Measurements from ENCODE around the gene CATSPER4. TPM values are rescaled to one million over a fixed set of nuclear protein-coding genes. Genes with fewer than 3 reads are reported as not detected.

Gene CATSPER4
- polyA plus RNA-seq, 1 donor from 2014 or later: not detected

DNA sequence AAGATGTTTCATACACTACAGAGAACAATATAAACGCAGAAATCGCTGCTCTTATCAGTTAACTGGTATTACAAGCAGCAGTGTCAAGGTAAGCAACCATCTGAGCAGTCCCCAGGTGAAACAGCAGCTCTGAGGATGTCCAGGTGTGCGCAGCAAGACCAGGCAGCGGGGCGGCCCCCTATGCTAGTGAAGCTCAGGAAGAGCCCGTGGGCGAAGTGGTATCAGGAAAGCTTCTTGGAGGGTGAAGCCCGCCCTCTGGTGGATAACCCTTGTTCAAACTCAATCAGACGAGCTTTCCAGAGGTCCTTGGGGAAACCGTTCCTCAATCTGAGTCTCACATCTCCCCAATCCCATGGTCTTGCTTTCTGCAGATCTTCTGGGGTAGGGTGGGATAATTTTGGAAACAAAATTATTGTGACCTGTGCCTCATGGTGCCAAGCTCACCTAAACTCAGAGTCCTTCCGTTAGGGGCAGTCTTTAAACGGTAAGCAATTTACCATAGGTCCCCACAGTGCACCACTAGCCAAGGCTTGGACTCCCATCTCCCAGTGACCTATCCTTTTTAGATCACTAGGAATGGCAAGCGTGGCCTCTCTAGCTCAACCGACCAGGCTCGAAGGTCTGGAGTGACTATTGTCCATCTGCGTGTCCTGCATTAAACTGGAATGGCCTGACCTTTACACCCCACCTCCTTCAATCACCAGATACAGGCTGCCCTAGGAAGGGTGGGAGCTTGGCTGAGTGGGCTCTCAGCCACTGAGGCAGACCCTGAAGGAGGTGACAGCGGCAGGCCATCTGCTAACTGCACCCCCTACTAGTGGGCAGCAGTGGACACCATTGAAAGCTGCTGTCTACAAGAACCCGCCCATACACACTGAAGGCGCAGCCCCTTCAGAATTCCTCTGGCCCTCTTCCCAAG lies 45.1 kb upstream of the CATSPER4 start:
- Histone ChIP-seq H3K4me3 (ENCODE audit: low read length) (no peak overlapping the region), H3K9ac (ENCODE audit: low read length) (no peak overlapping the region), H4K20me1 (ENCODE audit: insufficient read depth) (no peaks in the 10 kb centered on the region), H3K27me3 (ENCODE audit: insufficient read depth, low read depth, low read length) (no peaks in the 10 kb centered on the region), H3F3A (ENCODE audit: insufficient read depth, low read length, poor library complexity, severe bottlenecking) (no peaks in the 10 kb centered on the region), H3K79me2 (replicated peaks; ENCODE audit: insufficient read depth, low read length) (no peaks in the 10 kb centered on the region), H3K9me3 (ENCODE audit: low read length) (no peaks in the 10 kb centered on the region), H3K27ac (ENCODE audit: low read length) (no peak overlapping the region), H3K4me2 (ENCODE audit: low read length) (no peak overlapping the region), H3K36me3 (ENCODE audit: insufficient read depth, low read length) (no peaks in the 10 kb centered on the region), H2AFZ (ENCODE audit: low read depth, low read length) (no peak overlapping the region), H3K9me2 (ENCODE audit: insufficient read depth, low read length) (no peaks in the 10 kb centered on the region)
- TF ChIP-seq SMC3 (conservative IDR thresholded peaks at IDR 0.05; ENCODE audit: poor library complexity): peak; percentile 87
- peak; percentile 77 for TF ChIP-seq RAD21 (conservative IDR thresholded peaks at IDR 0.05)
- no peak for TF ChIP-seq TAF1 (IDR thresholded peaks at IDR 0.05; ENCODE audit: low read depth)
- TF ChIP-seq, protein P1, sequence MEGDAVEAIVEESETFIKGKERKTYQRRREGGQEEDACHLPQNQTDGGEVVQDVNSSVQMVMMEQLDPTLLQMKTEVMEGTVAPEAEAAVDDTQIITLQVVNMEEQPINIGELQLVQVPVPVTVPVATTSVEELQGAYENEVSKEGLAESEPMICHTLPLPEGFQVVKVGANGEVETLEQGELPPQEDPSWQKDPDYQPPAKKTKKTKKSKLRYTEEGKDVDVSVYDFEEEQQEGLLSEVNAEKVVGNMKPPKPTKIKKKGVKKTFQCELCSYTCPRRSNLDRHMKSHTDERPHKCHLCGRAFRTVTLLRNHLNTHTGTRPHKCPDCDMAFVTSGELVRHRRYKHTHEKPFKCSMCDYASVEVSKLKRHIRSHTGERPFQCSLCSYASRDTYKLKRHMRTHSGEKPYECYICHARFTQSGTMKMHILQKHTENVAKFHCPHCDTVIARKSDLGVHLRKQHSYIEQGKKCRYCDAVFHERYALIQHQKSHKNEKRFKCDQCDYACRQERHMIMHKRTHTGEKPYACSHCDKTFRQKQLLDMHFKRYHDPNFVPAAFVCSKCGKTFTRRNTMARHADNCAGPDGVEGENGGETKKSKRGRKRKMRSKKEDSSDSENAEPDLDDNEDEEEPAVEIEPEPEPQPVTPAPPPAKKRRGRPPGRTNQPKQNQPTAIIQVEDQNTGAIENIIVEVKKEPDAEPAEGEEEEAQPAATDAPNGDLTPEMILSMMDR (IDR thresholded peaks at IDR 0.05; ENCODE audit: poor library complexity, severe bottlenecking): peak; percentile 84

DNA sequence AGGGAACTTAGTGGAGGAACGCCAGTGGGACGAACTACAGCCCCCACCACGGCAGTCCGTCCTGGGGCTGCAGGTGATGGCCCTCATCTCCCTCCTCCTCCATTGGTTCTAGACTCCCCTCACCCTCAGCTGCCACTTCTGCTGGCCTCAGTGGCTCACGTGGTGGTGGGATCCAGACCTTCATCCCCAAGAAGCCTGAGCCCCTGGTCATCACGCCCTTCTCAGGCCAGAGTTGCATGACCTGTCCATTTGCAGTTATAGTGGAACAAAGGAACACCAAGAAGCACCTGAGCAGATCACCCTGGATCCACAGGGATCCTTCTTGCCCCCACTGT lies 44.5 kb upstream of the CATSPER4 start:
- Histone ChIP-seq H3K27ac (ENCODE audit: low read length) (no peak overlapping the region), H4K20me1 (ENCODE audit: insufficient read depth) (no peaks in the 10 kb centered on the region), H3K27me3 (ENCODE audit: insufficient read depth, low read depth, low read length) (no peaks in the 10 kb centered on the region), H3K9me3 (ENCODE audit: low read length) (no peaks in the 10 kb centered on the region), H3K4me2 (ENCODE audit: low read length) (no peak overlapping the region), H3K9me2 (ENCODE audit: insufficient read depth, low read length) (no peaks in the 10 kb centered on the region), H3K9ac (ENCODE audit: low read length) (no peak overlapping the region), H3K4me3 (ENCODE audit: low read length) (no peak overlapping the region), H3K79me2 (replicated peaks; ENCODE audit: insufficient read depth, low read length) (no peaks in the 10 kb centered on the region), H2AFZ (ENCODE audit: low read depth, low read length) (no peak overlapping the region), H3F3A (ENCODE audit: insufficient read depth, low read length, poor library complexity, severe bottlenecking) (no peaks in the 10 kb centered on the region), H3K36me3 (ENCODE audit: insufficient read depth, low read length) (no peaks in the 10 kb centered on the region)
- TF ChIP-seq POLR2AphosphoS5 (IDR thresholded peaks at IDR 0.05) (no peak), EZH2 (IDR thresholded peaks at IDR 0.05; ENCODE audit: borderline replicate concordance, insufficient read depth, low read length, poor library complexity, severe bottlenecking) (no peak), MXI1 (conservative IDR thresholded peaks at IDR 0.05; ENCODE audit: poor library complexity, severe bottlenecking) (no peak), SMC3 (conservative IDR thresholded peaks at IDR 0.05; ENCODE audit: poor library complexity) (no peak), RAD21 (conservative IDR thresholded peaks at IDR 0.05) (no peak), TAF1 (IDR thresholded peaks at IDR 0.05; ENCODE audit: low read depth) (no peak), EP300 (conservative IDR thresholded peaks at IDR 0.05; ENCODE audit: poor library complexity, severe bottlenecking) (no peak)
- TF ChIP-seq, protein P2, sequence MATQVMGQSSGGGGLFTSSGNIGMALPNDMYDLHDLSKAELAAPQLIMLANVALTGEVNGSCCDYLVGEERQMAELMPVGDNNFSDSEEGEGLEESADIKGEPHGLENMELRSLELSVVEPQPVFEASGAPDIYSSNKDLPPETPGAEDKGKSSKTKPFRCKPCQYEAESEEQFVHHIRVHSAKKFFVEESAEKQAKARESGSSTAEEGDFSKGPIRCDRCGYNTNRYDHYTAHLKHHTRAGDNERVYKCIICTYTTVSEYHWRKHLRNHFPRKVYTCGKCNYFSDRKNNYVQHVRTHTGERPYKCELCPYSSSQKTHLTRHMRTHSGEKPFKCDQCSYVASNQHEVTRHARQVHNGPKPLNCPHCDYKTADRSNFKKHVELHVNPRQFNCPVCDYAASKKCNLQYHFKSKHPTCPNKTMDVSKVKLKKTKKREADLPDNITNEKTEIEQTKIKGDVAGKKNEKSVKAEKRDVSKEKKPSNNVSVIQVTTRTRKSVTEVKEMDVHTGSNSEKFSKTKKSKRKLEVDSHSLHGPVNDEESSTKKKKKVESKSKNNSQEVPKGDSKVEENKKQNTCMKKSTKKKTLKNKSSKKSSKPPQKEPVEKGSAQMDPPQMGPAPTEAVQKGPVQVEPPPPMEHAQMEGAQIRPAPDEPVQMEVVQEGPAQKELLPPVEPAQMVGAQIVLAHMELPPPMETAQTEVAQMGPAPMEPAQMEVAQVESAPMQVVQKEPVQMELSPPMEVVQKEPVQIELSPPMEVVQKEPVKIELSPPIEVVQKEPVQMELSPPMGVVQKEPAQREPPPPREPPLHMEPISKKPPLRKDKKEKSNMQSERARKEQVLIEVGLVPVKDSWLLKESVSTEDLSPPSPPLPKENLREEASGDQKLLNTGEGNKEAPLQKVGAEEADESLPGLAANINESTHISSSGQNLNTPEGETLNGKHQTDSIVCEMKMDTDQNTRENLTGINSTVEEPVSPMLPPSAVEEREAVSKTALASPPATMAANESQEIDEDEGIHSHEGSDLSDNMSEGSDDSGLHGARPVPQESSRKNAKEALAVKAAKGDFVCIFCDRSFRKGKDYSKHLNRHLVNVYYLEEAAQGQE (IDR thresholded peaks at IDR 0.05; ENCODE audit: borderline replicate concordance): no peak
- TF ChIP-seq, protein P1 (IDR thresholded peaks at IDR 0.05; ENCODE audit: poor library complexity, severe bottlenecking): no peak

Data from neural cell (in vitro differentiated cells).